Right ventricle myocardium inferior (tissue), 1 donor: Measurements from ENCODE around the gene TBC1D9B. TPM values are rescaled to one million over a fixed set of nuclear protein-coding genes. Genes with fewer than 3 reads are reported as not detected.
A peak's percentile ranks its signal among the peaks of the same experiment; 100 is the strongest.

Experiments used
- ATAC-seq: fragments of 200-7000 bp; cut with Tn5 transposase; one replicate; pipeline ENCODE4 v1.9.1; 2020; ENCODE audit warnings: mild to moderate bottlenecking, moderate library complexity
- DNase-seq: peaks from one replicate; pipeline ENCODE4 v3.0.0; 2021; ENCODE audit errors: missing footprints
- intact Hi-C: fragments of 100-400 bp; cut with DNase I; formaldehyde crosslinking; loops from one replicate; pipeline ENCODE4 v1.11.0; 2022
- total RNA-seq: library from RNA; stranded (reverse); fragmentation: NEBNext Ultra II Directional; extraction: Animal tissue kit (Norgen Biotek cat#: 25700); gene quantifications from one replicate; pipeline ENCODE4 v1.2.1, GENCODE V29; 2021
- donor health status: DM: no; HTN: yes; CAD: no; lungs with severe emphysema.

TBC1D9B gene
- total RNA-seq, 1 donor from 2014 or later, result 37.1 TPM

DNA sequence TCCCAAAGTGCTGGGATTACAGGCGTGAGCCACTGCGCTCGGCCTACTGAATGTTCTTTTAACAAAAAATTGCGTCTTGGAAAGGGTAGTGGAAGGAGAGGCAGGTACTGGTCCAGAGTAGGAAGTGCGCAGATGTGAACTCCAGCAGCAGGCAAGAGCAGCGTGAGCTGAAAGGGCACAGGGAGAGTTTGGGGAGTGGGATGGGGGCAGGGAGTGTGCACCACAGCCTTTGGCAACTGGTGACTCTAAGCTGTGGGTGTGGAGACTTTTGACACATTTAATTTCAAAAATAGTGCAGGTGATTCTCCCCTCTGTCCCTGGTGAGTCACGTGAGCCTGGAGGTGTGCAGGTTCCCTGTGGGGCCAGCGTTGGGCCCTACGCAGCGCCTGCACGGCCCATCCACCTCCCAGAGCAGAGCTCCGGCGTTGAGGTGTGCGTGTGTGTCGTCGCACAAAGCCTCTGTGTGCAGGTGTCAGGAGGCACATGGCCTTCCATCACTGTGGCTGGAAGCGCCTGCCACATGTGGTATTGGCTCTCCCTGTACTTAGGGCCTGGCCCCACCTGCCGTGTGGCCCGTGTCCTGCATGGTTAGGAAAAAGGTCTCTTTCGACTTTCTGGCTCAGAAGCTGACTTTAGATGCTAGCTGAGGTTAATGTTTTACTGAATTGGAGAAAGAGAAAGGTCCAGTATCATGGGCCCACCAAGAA lies 75.5 kb downstream of the TBC1D9B start:
- ATAC-seq (no peak), DNase-seq (no peak)
- intact Hi-C loops, result no loop called here

DNA sequence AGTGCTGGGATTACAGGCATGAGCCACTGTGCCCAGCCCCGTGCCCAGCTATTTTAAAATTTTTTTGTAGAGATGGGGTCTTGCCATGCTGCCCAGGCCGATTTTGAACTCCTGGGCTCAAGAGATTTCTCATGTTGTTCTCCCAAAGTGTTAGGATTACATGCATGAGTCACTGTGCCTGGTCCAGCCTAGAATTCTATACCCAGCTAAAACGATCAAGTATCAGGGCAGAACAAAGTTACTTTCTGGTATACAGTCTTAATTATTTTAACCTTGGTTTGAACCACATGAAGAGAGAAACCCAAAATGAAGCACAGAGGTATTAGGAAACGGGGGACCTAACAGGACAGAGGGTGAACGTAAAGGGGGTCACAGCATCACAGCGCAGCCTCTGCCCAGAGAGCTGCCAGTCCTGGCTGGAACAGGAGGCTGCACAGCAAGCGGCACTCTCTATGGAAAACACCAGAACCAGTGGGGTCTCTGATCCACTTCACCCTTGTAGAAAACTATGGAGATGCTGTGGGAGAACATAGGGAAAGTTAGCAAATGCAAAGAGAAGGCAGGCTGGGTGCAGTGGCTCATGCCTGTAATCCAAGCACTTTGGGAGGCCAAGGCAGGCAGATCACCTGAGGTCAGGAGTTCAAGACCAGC lies 76.8 kb downstream of the TBC1D9B start:
- ATAC-seq (no peak), DNase-seq (no peak)
- intact Hi-C loops, result no loop called here

- DNase-seq (no peak), ATAC-seq (no peak)
- intact Hi-C loops, result no loop called here
Observed at GRCh38 chr5:179829732-179830435, 77.8 kb downstream of the TBC1D9B start.

DNA sequence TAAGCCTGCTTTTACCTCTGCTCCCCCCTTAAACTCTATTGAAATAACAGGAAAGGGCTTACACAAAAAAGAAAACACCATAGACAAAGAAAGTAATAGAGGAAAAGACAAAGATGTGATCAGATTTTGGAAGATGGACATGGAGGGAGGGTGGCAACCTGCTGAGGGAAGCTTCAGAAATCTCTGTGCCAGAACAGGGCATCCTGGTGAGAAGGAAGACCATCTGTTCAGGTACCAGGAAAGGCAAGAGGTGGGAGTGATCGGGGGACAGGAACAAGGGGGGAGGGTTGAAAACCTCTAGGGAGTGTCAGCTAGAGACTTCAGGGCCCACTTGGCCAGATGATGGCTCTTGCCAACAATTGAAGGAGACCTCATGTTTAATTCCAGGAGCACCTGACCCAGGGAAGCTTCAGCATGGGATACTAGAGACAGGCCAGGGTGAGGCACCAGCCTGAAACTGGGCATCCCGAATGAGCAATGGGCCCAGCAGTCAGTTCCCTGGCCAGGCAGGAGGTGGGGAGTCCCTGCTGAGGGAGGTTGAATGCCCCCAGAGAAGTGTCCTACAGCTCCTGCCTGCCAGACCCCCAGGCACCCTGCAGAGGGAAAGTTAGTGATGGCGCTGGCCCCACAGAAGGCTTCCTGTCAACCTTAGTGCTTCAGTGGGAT lies 78.8 kb downstream of the TBC1D9B start:
- DNase-seq (no peak), ATAC-seq (no peak)
- intact Hi-C loops, result no loop called here

DNA sequence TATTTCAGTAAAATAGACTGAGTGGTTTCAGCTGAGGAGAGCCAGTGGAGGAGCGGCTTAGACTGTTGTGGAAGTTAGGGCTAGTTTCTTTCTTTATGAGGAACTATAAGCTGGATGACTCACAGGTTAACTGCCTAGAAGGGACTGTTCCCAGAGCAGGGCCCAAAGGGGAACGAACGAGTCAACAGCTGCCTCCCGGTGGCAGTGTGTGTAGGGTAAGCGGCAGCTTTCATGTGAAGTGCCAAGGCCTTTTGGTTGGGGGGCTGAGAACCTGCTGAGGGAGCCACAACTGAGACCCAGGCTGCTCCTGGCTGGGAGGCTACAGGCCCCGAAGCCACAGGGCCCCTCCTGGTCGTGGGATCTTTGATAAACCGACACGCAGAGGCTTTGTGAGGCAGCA lies 80.0 kb downstream of the TBC1D9B start:
- ATAC-seq (peak; percentile 50), DNase-seq (no peak)
- intact Hi-C loops, result no loop called here

DNA sequence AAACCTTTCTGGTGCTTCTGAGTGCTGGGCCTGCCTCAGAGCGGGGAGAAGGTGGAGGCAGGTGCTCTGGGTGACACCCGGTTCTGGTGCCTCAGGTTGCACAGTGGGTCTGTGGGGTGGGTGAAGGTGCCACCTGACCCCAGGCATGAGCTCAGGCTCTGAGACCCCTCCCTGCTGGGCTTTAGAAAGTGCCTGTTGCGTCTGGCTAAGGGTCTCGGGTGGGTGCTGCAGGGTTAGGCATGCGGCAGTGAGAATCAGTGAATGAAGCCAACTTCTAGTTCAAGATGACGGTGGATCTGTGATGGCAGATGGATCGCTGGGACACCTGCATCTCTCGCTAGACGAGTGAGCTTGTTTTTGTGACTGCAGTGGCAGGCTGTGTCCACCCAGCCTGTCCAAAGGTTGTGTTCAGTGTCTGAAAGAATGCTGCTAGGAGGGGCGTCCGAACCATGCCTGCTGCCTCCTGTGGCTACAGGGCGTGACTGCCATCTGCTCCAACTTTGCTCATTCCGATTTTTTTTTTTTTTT lies 82.0 kb downstream of the TBC1D9B start:
- intact Hi-C loops, result no loop called here
- ATAC-seq (no peak), DNase-seq (no peak)

DNA sequence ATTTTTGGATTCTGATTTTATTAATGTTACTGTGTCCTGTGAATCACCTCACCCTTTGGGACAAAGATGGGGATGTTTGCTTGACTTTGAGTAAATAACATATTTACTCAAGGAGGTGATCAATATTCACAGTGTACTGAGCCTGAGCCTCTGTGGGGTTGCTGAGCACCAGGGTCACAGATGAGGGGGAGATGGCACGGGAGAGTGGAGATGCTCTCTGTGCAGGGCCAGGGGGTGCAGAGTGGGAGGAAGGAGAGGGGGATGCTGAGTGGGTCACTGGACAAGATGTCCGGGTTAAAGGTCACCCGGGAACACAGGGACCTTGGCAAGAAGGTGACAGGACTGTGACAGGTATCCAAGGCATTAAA lies 83.0 kb downstream of the TBC1D9B start:
- no peak for DNase-seq
- intact Hi-C loops, result no loop called here
- ATAC-seq, result no peak

DNA sequence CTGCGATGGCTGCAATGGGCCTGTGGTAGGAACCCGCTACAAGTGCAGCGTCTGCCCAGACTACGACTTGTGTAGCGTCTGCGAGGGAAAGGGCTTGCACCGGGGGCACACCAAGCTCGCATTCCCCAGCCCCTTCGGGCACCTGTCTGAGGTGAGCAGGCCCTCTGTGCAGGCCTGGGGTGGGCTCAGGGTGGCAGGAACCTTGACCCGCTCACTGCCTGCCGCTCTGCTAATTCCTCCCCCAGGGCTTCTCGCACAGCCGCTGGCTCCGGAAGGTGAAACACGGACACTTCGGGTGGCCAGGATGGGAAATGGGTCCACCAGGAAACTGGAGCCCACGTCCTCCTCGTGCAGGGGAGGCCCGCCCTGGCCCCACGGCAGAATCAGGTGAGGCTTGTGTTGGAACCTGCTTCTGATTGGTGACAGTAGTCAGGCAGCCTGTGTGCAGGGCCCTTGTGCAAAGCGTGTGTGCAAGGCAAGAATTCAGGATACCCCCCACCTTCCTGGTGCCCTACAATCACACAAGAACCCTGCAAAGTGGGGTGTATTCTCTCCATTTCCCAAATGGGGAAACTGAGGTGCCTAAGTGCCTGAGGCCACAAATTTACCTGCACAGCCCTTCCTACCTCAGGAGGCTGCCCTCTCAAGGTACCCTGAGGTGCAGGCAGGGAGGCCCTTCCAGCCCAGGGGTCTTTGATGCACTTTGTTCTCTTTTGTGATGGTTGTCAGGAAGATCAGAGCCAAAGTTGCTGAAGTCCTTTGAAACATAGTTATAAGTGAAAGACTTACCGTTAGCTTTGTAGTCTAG lies 83.6 kb downstream of the TBC1D9B start:
- ATAC-seq (no peak), DNase-seq (no peak)
- intact Hi-C loops, result no loop called here

GRCh38 chr5:179822444-179822990 lies 85.2 kb downstream of the TBC1D9B start:
- ATAC-seq (no peak), DNase-seq (no peak)
- intact Hi-C loops, result no loop called here

GRCh38 chr5:179822059-179822432 lies 85.7 kb downstream of the TBC1D9B start:
- no peak for ATAC-seq
- intact Hi-C loops, result no loop called here
- no peak for DNase-seq

DNA sequence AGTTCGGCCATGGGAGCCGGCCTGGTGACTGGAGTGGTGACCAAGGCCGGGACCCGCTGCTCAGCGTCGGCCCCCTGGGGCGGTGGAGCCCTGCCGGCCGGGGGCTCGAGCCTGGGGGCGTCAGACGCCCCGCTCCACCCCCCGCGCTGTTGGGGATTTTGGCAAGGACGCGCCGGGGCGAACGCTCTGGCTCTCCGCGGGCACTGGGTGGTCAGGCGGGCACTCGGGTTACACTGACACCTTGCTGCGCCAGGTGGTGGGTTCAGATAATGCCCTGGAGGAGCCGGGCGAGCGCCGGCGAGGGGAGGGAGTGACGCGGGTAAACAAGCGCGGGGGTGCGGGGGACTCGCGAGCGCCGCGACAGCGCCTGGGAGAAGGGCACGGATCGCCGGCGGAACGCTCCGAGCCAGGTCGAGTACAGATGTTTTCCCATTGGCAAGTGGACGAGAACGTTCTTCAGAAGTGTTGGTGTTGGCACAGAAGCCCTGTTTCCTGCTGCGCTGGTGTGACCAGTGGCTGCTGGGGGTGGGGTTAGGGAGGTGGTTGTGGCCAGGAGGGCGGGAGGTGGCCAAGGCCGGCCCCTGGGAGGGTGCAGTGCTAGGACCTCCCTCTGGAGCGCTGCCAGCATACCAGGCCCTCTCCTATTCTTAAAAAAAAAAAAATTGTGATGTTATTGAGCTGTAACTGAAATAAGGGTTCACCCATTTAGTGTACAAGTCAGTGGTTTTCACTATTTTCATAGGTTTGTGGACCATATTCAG lies 86.2 kb downstream of the TBC1D9B start:
- peak; percentile 97 for DNase-seq
- ATAC-seq, result peak; percentile 80
- intact Hi-C loops, result loop anchor here (1.0 to 2.0 kb wide), 2 partner anchors 15 to 37 kb away; partner anchors contain the start of genes MGAT4B and MRNIP

- ATAC-seq (peak; percentile 78), DNase-seq (peak; percentile 93)
- intact Hi-C loops, result loop anchor here (1.0 to 2.0 kb wide), 2 partner anchors 14 to 38 kb away; partner anchors contain the start of genes MGAT4B and MRNIP
Observed at GRCh38 chr5:179820483-179821297, 87.0 kb downstream of the TBC1D9B start, which contains the start of gene SQSTM1. TSS of gene SQSTM1 (plus strand) at chr5:179820905. CDS start at chr5:179820937, 32 bp downstream.

DNA sequence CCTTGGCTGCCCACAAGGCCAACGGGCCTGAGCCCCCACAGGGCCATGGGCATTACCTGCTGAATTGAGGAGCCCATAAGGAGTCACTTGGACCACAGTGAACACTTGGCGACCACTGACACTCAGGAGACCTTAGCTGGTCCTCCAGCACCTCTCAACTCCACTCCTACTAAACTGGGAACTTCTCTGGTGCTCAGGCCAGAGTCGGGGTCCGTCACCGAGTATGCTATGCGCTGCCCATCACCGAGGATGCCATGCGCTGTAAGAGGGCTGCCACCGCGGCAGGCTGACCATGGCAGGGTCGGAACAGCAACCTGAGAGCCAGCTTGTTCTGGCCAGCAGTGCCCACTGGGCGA lies 87.6 kb downstream of the TBC1D9B start:
- ATAC-seq (no peak), DNase-seq (peak; percentile 80)
- intact Hi-C loops, result loop anchor here (2.0 kb wide), 1 partner anchor 13 kb away; the partner anchor contains the start of gene MGAT4B

DNA sequence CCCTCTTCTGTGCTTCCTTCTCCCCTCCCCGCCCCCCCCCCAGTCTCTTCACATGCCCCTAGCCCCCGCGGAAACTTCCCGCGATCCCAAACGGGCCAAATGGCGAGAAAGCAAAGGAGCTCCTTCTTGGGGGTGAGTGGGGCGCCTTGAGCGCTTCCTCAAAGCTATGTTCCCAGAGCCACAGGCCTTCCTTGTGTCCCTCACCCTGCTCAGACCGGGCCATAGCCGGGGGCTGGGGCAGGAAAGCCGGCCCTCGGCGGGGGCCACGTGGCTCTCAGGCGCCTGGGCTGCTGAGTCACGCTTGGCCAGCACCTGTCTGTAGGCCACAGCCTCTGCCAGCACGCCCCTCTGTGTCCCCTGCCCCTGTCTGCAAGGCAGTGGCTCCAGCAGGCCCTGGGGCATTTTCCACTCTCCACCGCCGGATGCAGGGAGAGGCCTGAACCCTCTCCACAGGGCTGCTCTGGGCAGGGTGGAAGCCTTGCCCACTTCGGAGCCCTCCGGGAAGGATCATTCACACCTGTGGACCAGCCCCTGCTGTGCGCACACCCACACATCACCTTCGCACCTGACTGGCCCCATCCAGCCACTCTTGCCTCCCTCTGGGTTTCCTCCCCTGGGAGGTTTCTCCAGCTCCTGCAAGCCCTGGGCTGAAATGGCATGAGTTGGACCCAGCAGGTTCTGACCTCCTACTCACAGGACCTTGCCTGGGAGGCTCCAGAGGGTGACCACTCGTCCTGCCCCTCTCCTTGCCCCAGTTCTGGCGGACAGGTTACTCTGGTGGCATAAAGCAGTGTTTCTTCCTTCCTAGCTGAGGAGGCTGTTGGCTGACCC lies 88.2 kb downstream of the TBC1D9B start:
- peak; percentile 87 for DNase-seq
- intact Hi-C loops, result loop anchor here (2.0 kb wide), 1 partner anchor 13 kb away; the partner anchor contains the start of gene MGAT4B
- ATAC-seq, result peak; percentile 11

GRCh38 chr5:179818746-179819295 lies 88.9 kb downstream of the TBC1D9B start:
- DNase-seq, result peak; percentile 96
- intact Hi-C loops, result no loop called here
- peak; percentile 77 for ATAC-seq
